ENCODE results near the gene DOP1A.

DOP1A gene

GRCh38 chr6:83072726-83073125, 5.3 kb downstream of the DOP1A start:
- DNase-seq: no peak

GRCh38 chr6:83073615-83074014, 6.1 kb downstream of the DOP1A start:
- DNase-seq: no peak

- DNase-seq: no peak
These were observed 16.0 kb downstream of the DOP1A start for GRCh38 chr6:83083476-83083875.

GRCh38 chr6:83086751-83087150, 19.3 kb downstream of the DOP1A start:
- no peak for DNase-seq

DNA sequence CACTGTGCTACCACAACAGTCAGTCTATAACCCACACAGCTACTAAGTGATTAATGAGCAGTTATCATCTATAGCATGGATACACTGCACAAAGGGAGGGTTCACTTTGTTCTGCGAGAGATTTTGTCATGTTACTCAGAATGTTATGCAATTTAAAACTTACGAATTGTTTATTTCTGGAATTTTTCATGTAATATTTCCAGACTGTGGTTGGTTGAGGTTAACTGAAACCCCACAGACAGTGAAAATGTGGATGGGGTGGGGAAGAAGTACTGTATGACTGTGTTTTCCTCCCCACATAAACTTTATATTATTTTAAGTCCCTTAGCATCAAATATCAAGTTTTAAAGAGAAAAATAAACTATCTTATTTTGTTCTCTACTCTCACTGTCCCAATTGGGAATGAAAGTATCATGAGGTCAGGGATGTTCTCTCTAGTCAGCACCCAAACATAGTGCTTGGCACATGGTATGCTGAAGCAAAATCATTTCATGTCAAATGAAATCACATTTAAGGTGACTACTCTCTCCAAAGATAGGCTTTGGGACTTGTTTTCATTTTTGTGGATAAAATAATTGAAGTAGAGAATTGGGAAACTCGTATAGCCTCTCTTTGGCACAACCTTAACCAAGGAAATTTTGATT, 25.4 kb downstream of the DOP1A start:
- DNase-seq: no peak

- no peak for DNase-seq
These were observed 29.3 kb downstream of the DOP1A start for GRCh38 chr6:83096791-83097190.

DNA sequence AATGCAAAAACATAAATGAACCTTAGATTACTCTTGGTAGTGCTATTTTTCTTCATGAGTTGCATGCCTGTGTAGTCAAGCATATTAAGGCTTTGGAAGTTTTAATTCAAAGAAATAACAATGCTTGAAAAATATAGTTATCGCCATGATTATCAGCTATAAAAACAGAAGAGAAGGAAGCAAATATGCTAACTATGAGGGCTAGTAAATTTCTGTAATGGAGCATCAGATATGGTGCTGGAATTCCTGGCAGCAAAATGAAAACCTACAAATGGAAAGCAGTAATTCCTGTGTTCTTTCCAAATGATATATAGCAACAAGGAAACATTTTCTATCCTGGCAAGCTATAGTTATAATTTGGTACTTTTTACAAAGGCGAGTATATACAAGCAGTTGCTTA, 29.7 kb downstream of the DOP1A start:
- DNase-seq: no peak

DNA sequence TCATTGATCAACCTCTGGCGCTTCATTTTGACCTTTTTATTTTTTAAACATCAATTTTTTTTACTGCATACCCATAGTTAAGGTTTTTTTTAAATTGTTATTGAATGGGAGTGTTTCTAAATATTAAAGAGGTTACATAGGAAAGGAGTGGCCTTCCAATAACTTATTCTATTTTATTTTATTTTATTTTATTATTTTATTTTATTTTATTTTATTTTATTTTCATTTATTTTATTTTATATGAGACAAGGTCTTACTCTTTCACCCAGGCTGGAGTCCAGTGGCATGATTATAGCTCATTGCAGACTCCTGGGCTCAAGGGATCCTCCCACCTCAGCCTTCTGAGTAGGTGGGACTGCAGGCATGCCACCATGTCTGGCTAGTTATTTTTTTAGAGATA, 30.2 kb downstream of the DOP1A start:
- DNase-seq: no peak

DNA sequence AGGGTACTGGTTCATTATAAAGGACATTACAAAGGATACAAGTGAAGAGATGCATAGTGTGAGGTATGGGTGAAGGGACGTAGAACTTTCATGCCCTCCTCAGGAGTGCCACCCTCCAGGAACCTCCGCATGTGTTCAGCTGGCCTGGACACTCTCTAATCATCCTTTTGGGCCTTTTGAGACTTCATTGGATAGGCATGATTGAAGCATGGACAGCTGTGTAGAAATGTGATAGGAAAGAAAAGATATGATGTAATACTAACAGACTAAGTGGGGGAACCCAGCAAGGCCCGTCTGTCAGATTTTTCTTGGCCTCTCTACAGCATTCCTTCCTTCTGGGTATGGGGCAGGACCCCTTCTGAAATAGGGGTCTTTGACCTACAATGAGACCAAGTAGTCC, 31.1 kb downstream of the DOP1A start:
- DNase-seq: no peak

DNA sequence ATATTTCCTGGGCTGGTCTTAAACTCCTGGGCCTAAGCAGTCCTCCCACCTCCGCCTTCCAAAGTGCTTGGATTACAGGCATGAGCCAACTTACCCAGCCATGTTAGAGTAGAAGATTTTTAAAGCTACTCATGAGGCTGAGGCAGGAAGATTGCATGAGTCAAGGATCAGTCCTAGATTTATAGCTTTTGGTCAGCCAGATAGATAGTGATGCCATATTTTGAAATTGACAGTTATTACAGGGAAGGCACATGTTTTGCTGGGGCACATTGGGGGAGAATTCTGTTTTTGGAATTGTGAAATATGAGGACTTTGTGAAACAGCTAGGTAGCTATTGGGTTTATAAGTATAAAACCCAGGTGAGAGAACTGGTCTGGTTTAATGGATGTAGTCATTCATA, 40.9 kb downstream of the DOP1A start:
- DNase-seq: no peak

GRCh38 chr6:83113258-83113657, 45.8 kb downstream of the DOP1A start:
- no peak for DNase-seq

DNA sequence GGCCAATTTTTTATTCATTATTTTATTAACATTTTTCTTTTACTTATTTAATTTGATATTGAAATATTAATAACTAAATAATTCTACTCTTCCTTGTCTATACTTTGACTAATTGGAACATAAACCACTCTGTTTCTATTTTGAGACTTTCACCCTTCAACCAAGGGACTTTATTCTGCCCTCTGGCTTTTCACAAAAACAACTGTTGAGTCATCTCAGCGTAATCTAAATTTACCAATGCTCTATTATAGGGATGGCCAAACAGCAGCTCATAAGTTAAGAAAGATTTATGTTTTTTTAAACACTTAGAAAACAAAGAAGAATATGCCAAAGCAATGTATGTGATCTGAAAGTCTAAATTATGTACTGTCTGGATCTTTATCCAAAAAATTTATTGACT, 46.7 kb downstream of the DOP1A start:
- no peak for DNase-seq

- no peak for DNase-seq
These were observed 50.3 kb downstream of the DOP1A start for GRCh38 chr6:83117802-83118201.

- DNase-seq: no peak
These were observed 52.4 kb downstream of the DOP1A start for GRCh38 chr6:83119742-83120300.

DNA sequence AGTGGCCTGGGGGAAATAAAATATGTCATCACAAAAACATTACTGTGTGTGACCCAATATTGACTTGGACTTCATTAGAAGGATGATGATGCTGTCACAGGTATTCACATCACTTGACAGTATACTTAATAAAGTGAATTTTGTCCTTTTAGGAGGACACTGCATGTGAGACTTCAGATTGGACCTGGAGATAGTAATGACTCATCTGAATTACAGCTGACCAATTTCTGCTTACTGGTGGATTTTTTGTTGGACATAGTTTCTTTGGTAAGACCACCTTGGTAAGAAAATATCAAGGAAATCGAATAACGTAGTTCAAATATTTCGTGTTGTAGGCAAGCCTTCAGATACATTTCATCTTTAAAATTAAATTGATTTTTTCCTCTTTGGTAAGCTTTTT, 57.1 kb downstream of the DOP1A start:
- DNase-seq: no peak

DNA sequence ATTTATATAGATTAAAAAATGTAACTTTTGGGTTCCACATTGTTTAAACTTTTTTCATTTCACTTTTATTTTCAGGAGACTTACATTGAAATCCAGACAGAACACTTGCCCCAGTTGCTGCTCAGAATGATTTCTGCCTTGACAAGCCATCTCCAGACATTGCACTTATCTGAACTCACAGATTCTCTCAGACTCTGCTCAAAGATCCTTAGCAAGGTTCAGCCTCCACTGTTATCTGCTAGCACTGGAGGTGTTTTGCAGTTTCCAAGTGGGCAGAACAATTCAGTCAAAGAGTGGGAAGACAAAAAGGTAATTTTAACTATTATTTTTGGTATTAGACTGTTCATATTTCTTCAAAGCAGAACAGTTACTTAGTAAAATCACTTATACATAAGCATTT, 58.0 kb downstream of the DOP1A start:
- DNase-seq: no peak

GRCh38 chr6:83126223-83126622, 58.8 kb downstream of the DOP1A start:
- DNase-seq: no peak

GRCh38 chr6:83126807-83127206, 59.3 kb downstream of the DOP1A start:
- DNase-seq: no peak

GRCh38 chr6:83127258-83127657, 59.8 kb downstream of the DOP1A start:
- DNase-seq: no peak

- DNase-seq: no peak
These were observed 60.5 kb downstream of the DOP1A start for GRCh38 chr6:83127976-83128375.

- DNase-seq: no peak
These were observed 64.7 kb downstream of the DOP1A start for GRCh38 chr6:83132121-83132520.

- DNase-seq: no peak
These were observed 70.7 kb downstream of the DOP1A start for GRCh38 chr6:83138118-83138722.

- DNase-seq: no peak
These were observed 71.3 kb downstream of the DOP1A start for GRCh38 chr6:83138758-83139157.

DNA sequence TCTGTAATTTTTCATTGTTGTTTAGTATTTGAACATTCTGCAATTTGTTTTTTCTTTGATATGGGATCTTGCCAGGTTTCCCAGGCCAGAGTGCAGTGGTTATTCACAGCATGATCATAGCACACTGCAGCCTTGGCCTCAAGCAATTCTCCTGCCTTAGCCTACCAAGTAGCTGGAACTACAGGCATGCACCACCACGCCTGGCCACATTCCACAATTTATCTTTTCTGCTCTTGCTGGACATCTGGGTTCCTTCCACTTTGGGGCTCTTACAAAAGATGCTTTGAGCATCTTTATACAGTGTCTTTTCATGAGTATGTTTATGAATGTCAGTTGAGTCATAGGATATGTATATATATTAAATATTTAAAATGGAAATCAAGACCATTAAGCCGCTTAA, 83.6 kb downstream of the DOP1A start:
- no peak for DNase-seq

DNA sequence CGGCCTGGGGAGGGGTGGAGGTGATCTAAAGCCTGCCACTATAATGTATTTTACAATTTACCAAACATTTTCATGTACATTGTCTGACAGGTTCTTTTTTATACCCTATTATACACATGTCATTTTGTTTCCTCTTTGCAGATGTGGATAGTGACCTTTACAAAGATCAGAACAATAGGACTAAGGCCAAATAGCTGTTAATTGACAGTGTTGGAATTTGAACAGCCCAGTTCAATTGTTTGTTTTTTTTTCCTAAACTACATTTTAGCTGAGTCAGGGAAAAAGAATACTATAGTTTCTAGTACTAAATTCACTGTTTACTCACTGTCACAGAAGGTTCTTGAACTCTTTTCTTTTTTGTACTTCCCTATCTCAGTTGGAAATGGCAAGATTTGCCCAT, 85.4 kb downstream of the DOP1A start:
- DNase-seq: no peak

All from activated CD4-positive, CD25-positive, alpha-beta regulatory T cell treated with anti-CD3 and anti-CD28 coated beads, Interleukin-2, amount 50 U/mL, for 72 hours (primary cell).